A549 (cell line): ENCODE results near the gene AIF1. TPM values are rescaled to one million over a fixed set of nuclear protein-coding genes. Genes with fewer than 3 reads are reported as not detected.

Source experiments
- ATAC-seq, 2 experiments: fragments of 200-7000 bp in 1 of 2; fragments of >200 bp in 1 of 2; cut with Nextera tagmentation in 1 of 2; cut with Tn5 transposase in 1 of 2; 3 replicates each; pipeline versions ENCODE4 v1.8.0 to v1.9.1; 2018 to 2020; ENCODE audit warnings: mild to moderate bottlenecking in 1 of 2, moderate library complexity in 1 of 2
- CTCF ChIA-PET: fragments of 300-600 bp; sonication (Branson Sonifier 250); formaldehyde crosslinking; extraction: SDS; loops from one replicate; lab custom pipeline; 2021; ENCODE audit warnings: antibody characterized with exemption, inconsistent platforms; lab: Yijun Ruan, JAX
- POLR2A ChIA-PET: fragments of 350-600 bp; formaldehyde crosslinking; extraction: SDS; loops from one replicate; lab custom pipeline; 2021; ENCODE audit warnings: antibody characterized with exemption, inconsistent platforms; lab: Yijun Ruan, JAX
- DNase-seq, 2 experiments: peaks; one replicate each; pipeline versions ENCODE4 v3.0.0 to v3.0.0-alpha.2; 2011 to 2016; ENCODE audit warnings: low read depth in 1 of 2, low spot score in 1 of 2
- FAIRE-seq: peaks from 2 replicates; lab custom pipeline; 2011; peaks lifted over from hg19 to GRCh38; lab: Jason Lieb, UNC
- H3K27ac ChIP-seq, 2 experiments: fragments of >200 bp; sonication (Bioruptor Twin); formaldehyde crosslinking; 3 replicates each; pipeline ENCODE4 v1.5.1; 2016 to 2017
- H3K4me1 ChIP-seq: fragments of >200 bp; sonication (Bioruptor Twin); formaldehyde crosslinking; 3 replicates; pipeline ENCODE4 v1.6.1; 2016
- H3K4me2 ChIP-seq: fragments of >200 bp; sonication (Bioruptor Twin); formaldehyde crosslinking; 3 replicates; pipeline ENCODE4 v1.6.1; 2016
- H3K4me3 ChIP-seq: fragments of >200 bp; sonication (Bioruptor Twin); formaldehyde crosslinking; 3 replicates; pipeline ENCODE4 v1.5.1; 2016
- H3K9me3 ChIP-seq: fragments of >200 bp; sonication (Bioruptor Twin); formaldehyde crosslinking; 3 replicates; pipeline ENCODE4 v1.6.1; 2016
- CHD2 ChIP-seq: fragments of 150-350 bp; IDR thresholded peaks from 2 replicates; pipeline ENCODE4 v1.6.1; 2014; ENCODE audit warnings: low read length; ENCODE audit not compliant: partially characterized antibody
- CHD4 ChIP-seq: fragments of 200-600 bp; sonication (generic); IDR thresholded peaks from 2 replicates; pipeline ENCODE4 v1.6.1; 2016; ENCODE audit warnings: antibody characterized with exemption, mild to moderate bottlenecking, borderline replicate concordance
- EHMT2 ChIP-seq: fragments of 200-600 bp; sonication (generic); IDR thresholded peaks from 2 replicates; pipeline ENCODE4 v1.6.1; 2016; ENCODE audit warnings: antibody characterized with exemption, low read depth, mild to moderate bottlenecking, moderate library complexity
- EP300 ChIP-seq, 2 experiments: fragments of >200 bp; sonication (Bioruptor Twin); formaldehyde crosslinking; IDR thresholded peaks; 2 replicates in 1 of 2; 3 replicates in 1 of 2; pipeline ENCODE4 v1.6.1; 2016 to 2017
- HEYL ChIP-seq: fragments of 250-450 bp; sonication (Bioruptor Pico); IDR thresholded peaks from 2 replicates; pipeline ENCODE4 v1.8.0; 2021; ENCODE audit warnings: mild to moderate bottlenecking, moderate library complexity
- HOXA7 ChIP-seq: fragments of 250-450 bp; sonication (Bioruptor Pico); IDR thresholded peaks from 2 replicates; pipeline ENCODE4 v1.5.0; 2020; ENCODE audit warnings: mild to moderate bottlenecking, moderate library complexity
- HOXB13 ChIP-seq: fragments of 250-450 bp; sonication (Bioruptor Pico); IDR thresholded peaks from 2 replicates; pipeline ENCODE4 v1.5.0; 2020; ENCODE audit warnings: low read depth, mild to moderate bottlenecking, moderate library complexity
- HOXB5 ChIP-seq: fragments of 250-450 bp; sonication (Bioruptor Pico); IDR thresholded peaks from 2 replicates; pipeline ENCODE4 v1.5.0; 2020; ENCODE audit warnings: mild to moderate bottlenecking, moderate library complexity
- JUN ChIP-seq, 2 experiments: fragments of >200 bp; sonication (Bioruptor Twin); formaldehyde crosslinking; IDR thresholded peaks; 2 replicates in 1 of 2; 3 replicates in 1 of 2; pipeline ENCODE4 v1.6.1; 2016 to 2017
- JUNB ChIP-seq: fragments of >200 bp; sonication (Bioruptor Twin); formaldehyde crosslinking; IDR thresholded peaks from 2 replicates; pipeline ENCODE4 v1.6.1; 2016
- MAFK ChIP-seq: fragments of 450-650 bp; IDR thresholded peaks from 2 replicates; pipeline ENCODE4 v1.6.1; 2014; ENCODE audit not compliant: partially characterized antibody
- MAZ ChIP-seq: fragments of 150-350 bp; IDR thresholded peaks from 2 replicates; pipeline ENCODE4 v1.6.1; 2014; ENCODE audit warnings: antibody characterized with exemption, low read depth, low read length, borderline replicate concordance
- NPAS2 ChIP-seq: fragments of 250-450 bp; sonication (Bioruptor Pico); IDR thresholded peaks from 2 replicates; pipeline ENCODE4 v1.8.0; 2022; ENCODE audit warnings: mild to moderate bottlenecking, moderate library complexity, borderline replicate concordance
- PHF8 ChIP-seq: fragments of 200-600 bp; sonication (generic); IDR thresholded peaks from 2 replicates; pipeline ENCODE4 v1.6.1; 2016; ENCODE audit warnings: low read depth, mild to moderate bottlenecking, antibody characterized with exemption, moderate library complexity, borderline replicate concordance
- RAD21 ChIP-seq, 2 experiments: fragments of >200 bp in 1 of 2; sonication (Bioruptor Twin) in 1 of 2; formaldehyde crosslinking in 1 of 2; IDR thresholded peaks in 1 of 2; conservative IDR thresholded peaks in 1 of 2; 2 replicates in 1 of 2; 3 replicates in 1 of 2; pipeline ENCODE4 v1.6.1; 2012 to 2018; ENCODE audit warnings: inconsistent platforms in 1 of 2
- SREBF2 ChIP-seq: fragments of 450-650 bp; IDR thresholded peaks from 2 replicates; pipeline ENCODE4 v1.6.1; 2014; ENCODE audit warnings: mild to moderate bottlenecking, moderate library complexity
- TP53 ChIP-seq: fragments of 250-450 bp; sonication (Bioruptor Pico); IDR thresholded peaks from 2 replicates; pipeline ENCODE4 v1.5.0; 2021; ENCODE audit warnings: mild to moderate bottlenecking, moderate library complexity
- USF2 ChIP-seq: fragments of 450-650 bp; IDR thresholded peaks from 2 replicates; pipeline ENCODE4 v1.6.1; 2014; ENCODE audit warnings: antibody characterized with exemption
- ZSCAN20 ChIP-seq: fragments of 250-450 bp; sonication (Bioruptor Pico); IDR thresholded peaks from 2 replicates; pipeline ENCODE4 v1.8.0; 2022; ENCODE audit warnings: mild to moderate bottlenecking, moderate library complexity
- WGBS: methylation state at CpG from one replicate; pipeline ENCODE4 v1.1.6; 2017; ENCODE audit errors: missing lambda C conversion rate; 5-methylcytosine and 5-hydroxymethylcytosine counted together
- polyA plus RNA-seq, 4 experiments: library from polyadenylated mRNA; depleted of rRNA in 3 of 4; stranded (reverse); fragments of >200 nt; fragmentation: RNase III in 1 of 4; extraction: RNeasy Plus Mini Kit Qiagen cat#74134 plus additional on column Dnase treatment in 1 of 4; gene quantifications; 2 replicates in 3 of 4; 3 replicates in 1 of 4; pipeline ENCODE4 v1.2.3, GENCODE V29; 2011 to 2017
- TF ChIP-seq, protein P1 (sequence below): fragments of 150-350 bp; IDR thresholded peaks from 2 replicates; pipeline ENCODE4 v1.6.1; 2014; ENCODE audit warnings: low read depth, mild to moderate bottlenecking, low read length
- TF ChIP-seq, protein P2 (sequence below): fragments of 250-450 bp; sonication (Bioruptor Pico); IDR thresholded peaks from 2 replicates; pipeline ENCODE4 v1.5.0; 2021; ENCODE audit warnings: mild to moderate bottlenecking, moderate library complexity, borderline replicate concordance
- TF ChIP-seq, protein P3 (sequence below): IDR thresholded peaks from 2 replicates; pipeline ENCODE4 v1.6.1; 2012; ENCODE audit warnings: low read depth, borderline replicate concordance

Gene AIF1
- polyA plus RNA-seq, 2 of the 4 experiments (the other 2 are of a cell fraction), result not detected

DNA sequence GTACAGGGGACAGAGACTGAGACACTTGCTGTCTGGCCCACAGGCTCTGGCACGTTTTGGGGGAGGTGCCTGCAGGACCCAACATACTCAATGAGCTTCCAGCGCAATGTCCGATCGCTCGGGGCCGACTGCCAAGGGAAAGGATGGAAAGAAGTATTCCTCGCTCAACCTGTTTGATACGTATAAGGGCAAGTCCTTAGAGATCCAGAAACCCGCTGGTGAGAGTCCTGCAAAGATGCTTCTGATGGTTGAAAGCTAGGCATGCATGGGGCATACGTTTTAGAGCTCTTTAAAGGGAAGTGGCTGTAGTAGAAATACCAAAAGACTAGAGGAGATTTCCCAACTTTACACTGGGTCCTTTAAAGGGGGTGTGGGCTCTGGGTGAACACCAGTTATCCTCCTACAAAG, 7.7 kb downstream of the AIF1 start (continued):
- TF ChIP-seq HEYL (CRISPR knock-in tag) (no peak), HOXB5 (CRISPR knock-in tag) (no peak)

DNA sequence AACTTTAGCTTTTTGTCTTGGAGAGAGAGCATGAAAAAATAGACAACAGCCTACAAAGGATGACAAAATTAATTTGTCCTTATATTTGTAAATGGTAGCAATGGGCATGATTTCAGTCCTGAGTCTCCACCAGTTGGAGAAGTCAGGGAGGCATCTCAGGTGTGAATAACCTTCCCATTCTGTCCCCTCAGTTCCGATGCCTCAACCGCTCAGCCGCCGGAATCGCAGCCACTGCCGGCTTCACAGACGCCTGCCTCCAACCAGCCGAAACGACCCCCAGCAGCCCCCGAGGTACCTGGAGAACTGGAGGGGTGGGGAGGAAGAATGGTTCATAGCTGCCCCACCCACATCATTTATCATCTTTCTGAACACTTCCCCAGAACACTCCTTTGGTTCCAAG, 9.0 kb downstream of the AIF1 start:
- H3K4me1 ChIP-seq, result peaks cover 15% of the 10 kb centered on the region
- ATAC-seq (no peak), DNase-seq (no peak)
- ChIA-PET POLR2A (no interaction called here), CTCF (interaction anchor here (1.1 kb wide), 1 partner anchor 27 kb away, joined by 3 read pairs; no protein-coding TSS in a partner anchor)
- no peaks in the 10 kb centered on the region for H3K9me3 ChIP-seq
- no peak overlapping the region for H3K4me2 ChIP-seq
- no peak for TF ChIP-seq HOXA7 (CRISPR knock-in tag)
- TF ChIP-seq MAZ, result no peak
- TF ChIP-seq SREBF2, result no peak
- TF ChIP-seq CHD4, result no peak
- no peak for TF ChIP-seq JUNB
- no peak for TF ChIP-seq MAFK
- TF ChIP-seq USF2, result no peak
- TF ChIP-seq NPAS2, result no peak
- TF ChIP-seq, protein P1, sequence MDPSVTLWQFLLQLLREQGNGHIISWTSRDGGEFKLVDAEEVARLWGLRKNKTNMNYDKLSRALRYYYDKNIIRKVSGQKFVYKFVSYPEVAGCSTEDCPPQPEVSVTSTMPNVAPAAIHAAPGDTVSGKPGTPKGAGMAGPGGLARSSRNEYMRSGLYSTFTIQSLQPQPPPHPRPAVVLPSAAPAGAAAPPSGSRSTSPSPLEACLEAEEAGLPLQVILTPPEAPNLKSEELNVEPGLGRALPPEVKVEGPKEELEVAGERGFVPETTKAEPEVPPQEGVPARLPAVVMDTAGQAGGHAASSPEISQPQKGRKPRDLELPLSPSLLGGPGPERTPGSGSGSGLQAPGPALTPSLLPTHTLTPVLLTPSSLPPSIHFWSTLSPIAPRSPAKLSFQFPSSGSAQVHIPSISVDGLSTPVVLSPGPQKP, result no peak
- no peak for TF ChIP-seq EP300 (IDR thresholded peaks at IDR 0.05)
- TF ChIP-seq, all 56 proteins: peak for 0
- no peak overlapping the region for H3K27ac ChIP-seq
- H3K4me3 ChIP-seq, result no peak overlapping the region
- FAIRE-seq, result no peak
- 94% methylated on average over 10 of the region's 10 CpGs for WGBS

DNA sequence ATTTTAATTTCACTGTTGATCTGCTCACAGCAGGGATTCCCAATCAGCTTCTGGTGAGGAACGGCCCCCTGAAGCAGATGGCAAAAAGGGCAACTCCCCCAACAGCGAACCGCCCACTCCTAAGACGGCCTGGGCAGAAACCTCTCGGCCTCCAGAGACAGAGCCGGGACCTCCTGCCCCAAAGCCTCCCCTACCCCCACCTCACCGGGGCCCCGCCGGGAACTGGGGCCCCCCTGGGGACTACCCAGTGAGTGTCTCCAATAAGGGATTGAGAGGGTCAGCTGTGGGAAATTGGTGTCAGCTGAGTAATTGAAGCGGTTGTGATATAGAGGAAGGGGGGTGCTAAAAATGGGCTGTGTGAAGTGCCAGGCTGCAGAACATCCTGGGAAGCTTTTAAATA, 11.9 kb downstream of the AIF1 start:
- H3K4me3 ChIP-seq, result no peak overlapping the region
- CTCF ChIA-PET, result interaction anchor here (0.6 to 1.3 kb wide), 4 partner anchors 29 to 326 kb away, joined by 3 to 4 read pairs (median 3); no protein-coding TSS in a partner anchor
- no peaks in the 10 kb centered on the region for H3K9me3 ChIP-seq
- 92% methylated on average over 5 of the region's 10 CpGs for WGBS
- ATAC-seq (no peak), FAIRE-seq (no peak), DNase-seq (no peak)
- H3K27ac ChIP-seq, result no peak overlapping the region
- peaks cover 10% of the 10 kb centered on the region for H3K4me1 ChIP-seq
- POLR2A ChIA-PET, result no interaction called here
- TF ChIP-seq HOXB13 (CRISPR knock-in tag) (no peak), PHF8 (no peak), CHD2 (no peak), JUN (IDR thresholded peaks at IDR 0.05) (no peak), RAD21 (conservative IDR thresholded peaks at IDR 0.05 in 1 of 2, IDR thresholded peaks at IDR 0.05 in 1 of 2) (no peak), ZSCAN20 (no peak), TP53 (no peak), EHMT2 (no peak)
- TF ChIP-seq, protein P2, sequence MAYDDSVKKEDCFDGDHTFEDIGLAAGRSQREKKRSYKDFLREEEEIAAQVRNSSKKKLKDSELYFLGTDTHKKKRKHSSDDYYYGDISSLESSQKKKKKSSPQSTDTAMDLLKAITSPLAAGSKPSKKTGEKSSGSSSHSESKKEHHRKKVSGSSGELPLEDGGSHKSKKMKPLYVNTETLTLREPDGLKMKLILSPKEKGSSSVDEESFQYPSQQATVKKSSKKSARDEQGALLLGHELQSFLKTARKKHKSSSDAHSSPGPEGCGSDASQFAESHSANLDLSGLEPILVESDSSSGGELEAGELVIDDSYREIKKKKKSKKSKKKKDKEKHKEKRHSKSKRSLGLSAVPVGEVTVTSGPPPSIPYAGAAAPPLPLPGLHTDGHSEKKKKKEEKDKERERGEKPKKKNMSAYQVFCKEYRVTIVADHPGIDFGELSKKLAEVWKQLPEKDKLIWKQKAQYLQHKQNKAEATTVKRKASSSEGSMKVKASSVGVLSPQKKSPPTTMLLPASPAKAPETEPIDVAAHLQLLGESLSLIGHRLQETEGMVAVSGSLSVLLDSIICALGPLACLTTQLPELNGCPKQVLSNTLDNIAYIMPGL (CRISPR knock-in tag), result no peak
- TF ChIP-seq, protein P3, sequence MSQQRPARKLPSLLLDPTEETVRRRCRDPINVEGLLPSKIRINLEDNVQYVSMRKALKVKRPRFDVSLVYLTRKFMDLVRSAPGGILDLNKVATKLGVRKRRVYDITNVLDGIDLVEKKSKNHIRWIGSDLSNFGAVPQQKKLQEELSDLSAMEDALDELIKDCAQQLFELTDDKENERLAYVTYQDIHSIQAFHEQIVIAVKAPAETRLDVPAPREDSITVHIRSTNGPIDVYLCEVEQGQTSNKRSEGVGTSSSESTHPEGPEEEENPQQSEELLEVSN, result no peak
- no peak overlapping the region for H3K4me2 ChIP-seq
